Ovary (tissue), 9 donors: ENCODE measurements around the gene ADPRHL1. TPM values are rescaled to one million over a fixed set of nuclear protein-coding genes. Genes with fewer than 3 reads are reported as not detected.

Source experiments
- DNase-seq, 5 donors: peaks; one replicate each; pipeline ENCODE4 v3.0.0-alpha.2; 2019 to 2020
- H3K27ac ChIP-seq, 2 donors: fragments of 200-600 bp; one replicate each; pipeline versions ENCODE4 v1.5.1 to v1.8.0; 2019 to 2022
- H3K27me3 ChIP-seq: fragments of 200-600 bp; one replicate; pipeline ENCODE4 v1.8.0; 2022
- H3K36me3 ChIP-seq: fragments of 200-600 bp; sonication (generic); one replicate; pipeline ENCODE4 v1.5.1; 2019
- H3K4me1 ChIP-seq: one replicate; pipeline ENCODE4 v1.8.1; 2013; ENCODE audit warnings: mild to moderate bottlenecking, moderate library complexity; ENCODE audit not compliant: insufficient read depth
- H3K4me3 ChIP-seq: fragments of 200-600 bp; sonication (generic); one replicate; pipeline ENCODE4 v1.5.1; 2017
- H3K9me3 ChIP-seq, 2 donors: fragments of 200-600 bp in 1 of 2; sonication (generic) in 1 of 2; one replicate each; pipeline versions ENCODE4 v1.5.1 to v1.8.1; 2013 to 2019; ENCODE audit warnings: mild to moderate bottlenecking in 1 of 2, moderate library complexity in 1 of 2
- CTCF ChIP-seq, 3 donors: fragments of 450-650 bp in 2 of 3; fragments of 200-600 bp in 1 of 3; IDR thresholded peaks; one replicate each; pipeline versions ENCODE4 v1.5.1 to v1.8.0; 2016 to 2022; ENCODE audit warnings: antibody characterized with exemption in 3 of 3, mild to moderate bottlenecking in 1 of 3
- EP300 ChIP-seq: sonication (generic); formaldehyde crosslinking; IDR thresholded peaks from one replicate; pipeline ENCODE4 v1.6.1; 2017; ENCODE audit warnings: antibody characterized with exemption
- POLR2A ChIP-seq: fragments of 450-650 bp; IDR thresholded peaks from one replicate; pipeline ENCODE4 v1.6.1; 2017; ENCODE audit warnings: antibody characterized with exemption, mild to moderate bottlenecking, moderate library complexity
- WGBS, 3 donors: extraction: QIAGEN DNeasy Blood & Tissue Kit in 1 of 3; methylation state at CpG; one replicate each; pipeline versions ENCODE4 v1.1.5 to v1.1.7; 2013 to 2017; 5-methylcytosine and 5-hydroxymethylcytosine counted together
- intact Hi-C, 4 donors: fragments of 100-400 bp; cut with DNase I; formaldehyde crosslinking; loops; one replicate each; pipeline versions ENCODE4 v1.11.0 to v1.15.1; 2022 to 2023
- polyA plus RNA-seq, 2 donors: library from polyadenylated mRNA; stranded (reverse); fragments of 200-250 nt in 1 of 2; fragments of 350-450 nt in 1 of 2; fragmentation: Illumina TruSeq in 1 of 2; extraction: RNeasy Lipid Tissue Mini Kit (QIAGEN cat#74804) in 1 of 2; gene quantifications; one replicate each; pipeline ENCODE4 v1.2.3, GENCODE V29; 2013 to 2014
- total RNA-seq, 7 donors: library from RNA; depleted of rRNA in 2 of 7; stranded (reverse); fragments of >200 nt in 2 of 7; fragmentation: NEBNext Ultra II Directional in 3 of 7; extraction: Animal tissue kit (Norgen Biotek cat#: 25700) in 3 of 7; gene quantifications; one replicate each; pipeline versions ENCODE4 v1.1.0 to v1.2.4, GENCODE V29; 2016 to 2023
- donor health status: DM: no; HTN: no; CAD: no; lungs with moderate emphysema.
- donor health status: DM: no; HTN: no; CAD: no.
- donor health status: Bipolar disorder and iron deficiency.
- donor health status: DM: yes; HTN: yes; CAD: no.
- donor health status: DM: no; HTN: no; CAD: no.
- donor health status: DM: yes; HTN: yes; CAD: no.

The ADPRHL1 gene
- total and polyA plus RNA-seq, 9 donors = 1.6 to 5.0 (median 2.2) TPM

- H3K27ac ChIP-seq = no peak overlapping the region
- H3K9me3 ChIP-seq = no peaks in the 10 kb centered on the region
- 38 to 43% (median 42%) methylated on average over 6 of the region's 6 CpGs for WGBS, 3 donors
- no peaks in the 10 kb centered on the region for H3K36me3 ChIP-seq
- TF ChIP-seq CTCF (IDR thresholded peaks at IDR 0.05) (no peak), POLR2A (no peak), EP300 (no peak)
- no peaks in the 10 kb centered on the region for H3K27me3 ChIP-seq
- intact Hi-C loops = no loop called here
- peaks cover 6% of the 10 kb centered on the region for H3K4me1 ChIP-seq
- DNase-seq = no peak
- H3K4me3 ChIP-seq = no peak overlapping the region
Observed at GRCh38 chr13:113358653-113359190, 94.6 kb downstream of the ADPRHL1 start.

- 77 to 78% (median 78%) methylated on average over 5 of the region's 5 CpGs for WGBS, 3 donors
- Histone ChIP-seq H3K27me3 (no peaks in the 10 kb centered on the region), H3K4me3 (no peak overlapping the region), H3K4me1 (peaks cover 2% of the 10 kb centered on the region), H3K27ac (no peak overlapping the region), H3K9me3 (no peaks in the 10 kb centered on the region), H3K36me3 (no peaks in the 10 kb centered on the region)
- TF ChIP-seq POLR2A (no peak), CTCF (IDR thresholded peaks at IDR 0.05) (no peak), EP300 (no peak)
- DNase-seq = peak in 1 of 5 donors; percentile 1
- intact Hi-C loops = no loop called here
Observed at GRCh38 chr13:113357529-113357928, 95.8 kb downstream of the ADPRHL1 start.

- intact Hi-C loops = no loop called here
- WGBS, 3 donors = 63 to 69% (median 66%) methylated on average over 4 of the region's 4 CpGs
Observed at GRCh38 chr13:113356596-113356995, 96.7 kb downstream of the ADPRHL1 start.

GRCh38 chr13:113355621-113356020 lies 97.7 kb downstream of the ADPRHL1 start:
- intact Hi-C loops = no loop called here
- H3K27me3 ChIP-seq = no peaks in the 10 kb centered on the region
- 63 to 75% (median 71%) methylated on average over 10 of the region's 10 CpGs for WGBS, 3 donors
- no peak overlapping the region for H3K4me3 ChIP-seq
- no peaks in the 10 kb centered on the region for H3K9me3 ChIP-seq
- H3K36me3 ChIP-seq = no peaks in the 10 kb centered on the region
- TF ChIP-seq EP300 = no peak
- TF ChIP-seq CTCF (IDR thresholded peaks at IDR 0.05) = no peak
- no peak for TF ChIP-seq POLR2A
- peak in 1 of 5 donors; percentile 10 for DNase-seq
- peaks cover 12% of the 10 kb centered on the region for H3K4me1 ChIP-seq
- no peak overlapping the region for H3K27ac ChIP-seq

More at GRCh38 chr13:113356596-113356995, 96.7 kb downstream of the ADPRHL1 start:
- H3K36me3 ChIP-seq = no peaks in the 10 kb centered on the region
- H3K27ac ChIP-seq = no peak overlapping the region
- TF ChIP-seq CTCF (IDR thresholded peaks at IDR 0.05) (no peak), POLR2A (no peak), EP300 (no peak)
- peaks cover 7% of the 10 kb centered on the region for H3K4me1 ChIP-seq
- no peaks in the 10 kb centered on the region for H3K9me3 ChIP-seq
- H3K4me3 ChIP-seq = no peak overlapping the region
- DNase-seq = no peak
- no peaks in the 10 kb centered on the region for H3K27me3 ChIP-seq
